Measurements from ENCODE around the gene SCOC. TPM values are rescaled to one million over a fixed set of nuclear protein-coding genes. Genes with fewer than 3 reads are reported as not detected.

Gene SCOC
- total and polyA plus RNA-seq, 10 donors = 22.3 to 45.1 (median 28.6) TPM

DNA sequence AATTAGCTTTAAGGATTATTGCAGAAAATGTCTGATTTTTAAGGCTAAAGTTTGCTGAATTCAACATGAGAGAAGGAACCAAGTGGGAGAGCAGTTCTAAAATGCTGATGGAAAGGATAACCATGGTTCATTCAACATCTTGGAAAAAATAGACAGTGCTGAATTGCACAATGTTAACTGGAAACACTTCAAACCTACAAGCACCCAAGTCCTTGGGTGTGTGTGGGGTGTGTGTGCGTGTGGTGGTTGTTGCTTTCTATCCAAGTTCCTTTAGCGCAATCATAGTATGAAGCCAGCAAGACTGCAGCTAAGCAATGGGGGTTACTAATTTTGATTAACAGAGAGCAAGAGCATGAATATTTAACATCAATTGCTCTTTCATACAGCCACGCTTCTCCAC lies 29.3 kb upstream of the SCOC start:
- no peak for DNase-seq
- Histone ChIP-seq H3K27ac (no peak overlapping the region), H3K36me3 (no peaks in the 10 kb centered on the region), H3K9me3 (no peaks in the 10 kb centered on the region), H3K4me1 (peaks cover 0 to 6% (median 5%) of the 10 kb centered on the region in 6 donors), H3K27me3 (replicated peaks in 1 of 7) (peaks cover 0 to 6% (median 0%) of the 10 kb centered on the region in 7 donors), H3K4me3 (no peak overlapping the region)
- WGBS, 5 donors = 82 to 95% (median 85%) methylated on average over 3 of the region's 3 CpGs
- intact Hi-C loops (cut with DNase I; ENCODE audit: low total_unique reads) = no loop called here
- TF ChIP-seq, protein P1, sequence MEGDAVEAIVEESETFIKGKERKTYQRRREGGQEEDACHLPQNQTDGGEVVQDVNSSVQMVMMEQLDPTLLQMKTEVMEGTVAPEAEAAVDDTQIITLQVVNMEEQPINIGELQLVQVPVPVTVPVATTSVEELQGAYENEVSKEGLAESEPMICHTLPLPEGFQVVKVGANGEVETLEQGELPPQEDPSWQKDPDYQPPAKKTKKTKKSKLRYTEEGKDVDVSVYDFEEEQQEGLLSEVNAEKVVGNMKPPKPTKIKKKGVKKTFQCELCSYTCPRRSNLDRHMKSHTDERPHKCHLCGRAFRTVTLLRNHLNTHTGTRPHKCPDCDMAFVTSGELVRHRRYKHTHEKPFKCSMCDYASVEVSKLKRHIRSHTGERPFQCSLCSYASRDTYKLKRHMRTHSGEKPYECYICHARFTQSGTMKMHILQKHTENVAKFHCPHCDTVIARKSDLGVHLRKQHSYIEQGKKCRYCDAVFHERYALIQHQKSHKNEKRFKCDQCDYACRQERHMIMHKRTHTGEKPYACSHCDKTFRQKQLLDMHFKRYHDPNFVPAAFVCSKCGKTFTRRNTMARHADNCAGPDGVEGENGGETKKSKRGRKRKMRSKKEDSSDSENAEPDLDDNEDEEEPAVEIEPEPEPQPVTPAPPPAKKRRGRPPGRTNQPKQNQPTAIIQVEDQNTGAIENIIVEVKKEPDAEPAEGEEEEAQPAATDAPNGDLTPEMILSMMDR (IDR thresholded peaks at IDR 0.05 in 8 of 11, conservative IDR thresholded peaks at IDR 0.05 in 3 of 11) = no peak
- TF ChIP-seq POLR2A (IDR thresholded peaks at IDR 0.05) (no peak), POLR2AphosphoS5 (IDR thresholded peaks at IDR 0.05) (no peak)

DNA sequence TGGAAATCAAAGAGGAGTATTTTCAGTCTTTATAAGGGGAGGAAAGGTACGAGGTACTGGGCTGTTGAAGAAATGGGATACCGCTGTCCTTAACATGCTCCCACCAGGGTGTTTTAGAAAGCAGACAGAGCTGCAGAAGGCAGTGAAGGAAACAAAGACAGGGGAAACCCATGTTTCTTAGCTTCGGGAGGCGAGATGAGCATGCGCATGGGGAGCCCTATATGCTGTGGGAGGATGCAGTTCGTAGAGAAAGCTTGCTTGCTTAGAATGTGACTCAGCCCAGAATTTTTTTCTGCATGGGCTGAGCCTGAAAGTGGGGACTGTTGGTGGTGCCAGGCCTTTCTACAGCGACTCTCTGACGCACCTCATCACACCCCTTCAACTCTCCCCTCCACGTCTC lies 28.8 kb upstream of the SCOC start:
- Histone ChIP-seq H3K9me3 (no peaks in the 10 kb centered on the region), H3K36me3 (no peaks in the 10 kb centered on the region), H3K27me3 (replicated peaks in 1 of 7) (peaks cover 0 to 6% (median 0%) of the 10 kb centered on the region in 7 donors), H3K4me1 (peaks cover 0 to 6% (median 5%) of the 10 kb centered on the region in 6 donors), H3K4me3 (no peak overlapping the region), H3K27ac (no peak overlapping the region)
- 87 to 89% (median 89%) methylated on average over 9 of the region's 9 CpGs for WGBS, 5 donors
- DNase-seq = no peak
- TF ChIP-seq, protein P1 (IDR thresholded peaks at IDR 0.05 in 8 of 11, conservative IDR thresholded peaks at IDR 0.05 in 3 of 11) = no peak
- TF ChIP-seq POLR2AphosphoS5 (IDR thresholded peaks at IDR 0.05) = no peak
- intact Hi-C loops (cut with DNase I; ENCODE audit: low total_unique reads) = no loop called here

- TF ChIP-seq, protein P1 (IDR thresholded peaks at IDR 0.05 in 8 of 11, conservative IDR thresholded peaks at IDR 0.05 in 3 of 11) = no peak
- TF ChIP-seq POLR2A (IDR thresholded peaks at IDR 0.05) (no peak), POLR2AphosphoS5 (IDR thresholded peaks at IDR 0.05) (no peak)
- intact Hi-C loops (cut with DNase I; ENCODE audit: low total_unique reads) = no loop called here
- no peak overlapping the region for H3K4me3 ChIP-seq
- peaks cover 0 to 6% (median 0%) of the 10 kb centered on the region in 7 donors for H3K27me3 ChIP-seq (replicated peaks in 1 of 7)
- H3K27ac ChIP-seq = no peak overlapping the region
- no peak for DNase-seq
- H3K36me3 ChIP-seq = no peaks in the 10 kb centered on the region
- H3K4me1 ChIP-seq = peaks cover 0 to 6% (median 5%) of the 10 kb centered on the region in 6 donors
- no peaks in the 10 kb centered on the region for H3K9me3 ChIP-seq
- 82 to 90% (median 86%) methylated on average over 9 of the region's 9 CpGs for WGBS, 5 donors
Observed at GRCh38 chr4:140346136-140346535, 27.3 kb upstream of the SCOC start.

- TF ChIP-seq POLR2AphosphoS5 (IDR thresholded peaks at IDR 0.05) (no peak), POLR2A (IDR thresholded peaks at IDR 0.05) (no peak)
- TF ChIP-seq, protein P1 (IDR thresholded peaks at IDR 0.05 in 8 of 11, conservative IDR thresholded peaks at IDR 0.05 in 3 of 11) = no peak
- intact Hi-C loops (cut with DNase I; ENCODE audit: low total_unique reads) = loop anchor here (10.0 kb wide), 1 partner anchor 335 kb away; no protein-coding TSS in a partner anchor
- Histone ChIP-seq H3K4me3 (no peak overlapping the region), H3K27ac (no peak overlapping the region), H3K36me3 (no peaks in the 10 kb centered on the region), H3K4me1 (no peaks in the 10 kb centered on the region), H3K27me3 (replicated peaks in 1 of 7) (no peaks in the 10 kb centered on the region), H3K9me3 (no peaks in the 10 kb centered on the region)
- WGBS, 5 donors = 83 to 98% (median 89%) methylated on average over 2 of the region's 2 CpGs
- no peak for DNase-seq
Observed at GRCh38 chr4:140349816-140350215, 23.6 kb upstream of the SCOC start.
